Stimulated activated CD8-positive, alpha-beta memory T cell treated with anti-CD3 and anti-CD28 coated beads, Interleukin-15, amount 100 ng/mL, for 4 hours (primary cell): ENCODE data around the gene SAMD9.
"Not testable (repeated sequence)": the region's sequence is repeated elsewhere in the genome, so short reads cannot be mapped to it uniquely, and the experiment has no call there.

Experiments used
- DNase-seq, 2 donors: peaks; one replicate each; pipeline ENCODE4 v3.0.0-alpha.2; 2020; ENCODE audit warnings: low read depth in 2 of 2

The SAMD9 gene

DNA sequence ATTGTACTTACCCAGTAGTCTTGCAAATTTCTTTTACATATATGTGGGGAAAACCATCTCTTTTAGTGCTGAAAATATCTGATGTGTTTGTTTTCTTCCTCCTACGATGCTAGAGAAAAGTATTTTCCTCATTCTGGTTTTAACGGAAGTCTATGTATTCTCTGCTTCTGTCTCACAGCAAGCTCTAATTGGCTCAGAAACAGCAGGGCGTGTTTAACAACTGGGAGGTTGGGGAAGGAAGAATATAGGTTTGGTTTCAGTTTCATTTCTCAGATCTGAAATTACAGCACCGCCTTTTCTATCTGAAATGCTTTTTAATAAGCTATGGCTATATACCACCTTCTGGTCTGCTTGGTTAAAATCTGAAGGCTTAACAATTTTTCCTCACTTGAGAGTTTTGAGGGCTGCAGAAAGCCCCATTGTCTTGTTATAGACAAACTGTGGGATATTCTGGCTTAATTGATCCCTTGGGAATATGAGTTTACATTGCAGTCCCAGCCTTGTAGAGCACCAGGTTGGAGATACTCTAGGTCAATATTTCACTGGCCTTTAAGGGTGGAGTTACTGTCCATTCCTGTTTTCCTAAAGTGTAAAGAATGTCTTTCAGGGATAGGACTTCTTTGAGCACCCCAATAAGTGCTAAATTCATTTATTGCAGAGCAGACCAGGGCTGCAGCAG, at the start of gene SAMD9:
SAMD9 (minus strand) TSS at position 128 of the 679 bp plus-strand sequence. CDS start 11,882 bp downstream, outside the sequence.
- DNase-seq, result peak; percentile 7 to 50

DNA sequence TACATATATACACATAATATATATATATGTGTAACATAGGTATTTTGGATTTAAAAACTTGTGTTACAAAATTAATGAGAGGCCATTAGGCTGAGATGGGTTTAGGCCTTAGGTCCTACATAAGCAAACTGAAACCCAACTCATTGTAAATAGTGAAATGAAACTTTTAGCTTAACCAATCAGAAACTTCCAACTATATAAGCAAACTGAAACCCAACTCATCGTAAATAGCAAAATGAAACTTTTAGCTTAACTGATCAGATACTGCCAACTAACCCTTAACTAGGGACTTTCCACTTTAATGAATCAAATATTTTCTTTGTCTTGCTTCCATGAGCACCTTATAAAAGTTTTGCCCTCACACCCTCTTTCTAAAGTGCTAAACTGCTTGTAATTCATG, 47.7 kb upstream of the SAMD9 start:
- no peak for DNase-seq

DNA sequence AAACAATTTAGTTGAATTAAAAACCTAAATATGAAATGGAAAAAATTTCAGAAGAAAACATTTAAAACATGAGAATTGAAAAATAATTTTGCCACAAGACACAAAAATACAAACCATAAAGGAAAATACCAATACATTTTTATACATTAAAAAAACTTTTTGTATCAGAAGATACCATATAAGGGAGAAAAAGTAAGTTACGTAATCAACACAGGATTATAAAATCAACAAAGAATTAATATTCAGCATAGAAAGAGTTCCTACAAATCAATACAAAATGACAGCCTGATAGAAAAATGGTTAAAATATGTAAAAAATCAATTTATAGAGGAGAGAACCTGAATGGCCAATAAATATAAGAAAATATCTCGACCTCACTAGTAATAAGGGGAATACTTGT, 47.0 kb upstream of the SAMD9 start:
- DNase-seq, result no peak

DNA sequence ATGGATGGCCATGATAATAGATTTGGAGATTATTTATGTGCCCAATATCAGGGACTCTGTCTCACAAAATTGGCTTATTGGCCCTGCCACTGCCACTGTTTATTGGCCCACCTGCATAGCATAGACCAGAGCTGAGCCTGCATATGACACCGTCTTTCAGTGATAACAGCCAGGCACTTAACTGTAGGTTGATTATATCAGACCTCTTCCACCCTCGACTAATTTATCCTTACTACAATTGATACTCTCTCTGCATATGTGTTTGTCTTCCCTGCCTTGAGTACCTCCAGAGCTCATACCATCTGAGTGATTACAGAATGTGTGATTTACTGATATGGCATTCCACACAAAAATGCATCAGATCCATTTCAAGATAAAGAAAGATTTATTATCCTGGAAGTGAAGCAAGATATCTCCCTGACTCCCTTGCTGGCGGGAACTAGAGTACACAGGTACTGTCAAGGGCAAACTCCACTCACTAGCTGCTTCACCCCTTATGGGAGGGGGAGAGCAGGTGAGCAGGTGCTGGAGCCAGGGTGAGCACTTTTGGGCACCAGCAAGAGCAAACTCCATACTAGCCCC, 43.5 kb upstream of the SAMD9 start:
- no peak for DNase-seq

DNA sequence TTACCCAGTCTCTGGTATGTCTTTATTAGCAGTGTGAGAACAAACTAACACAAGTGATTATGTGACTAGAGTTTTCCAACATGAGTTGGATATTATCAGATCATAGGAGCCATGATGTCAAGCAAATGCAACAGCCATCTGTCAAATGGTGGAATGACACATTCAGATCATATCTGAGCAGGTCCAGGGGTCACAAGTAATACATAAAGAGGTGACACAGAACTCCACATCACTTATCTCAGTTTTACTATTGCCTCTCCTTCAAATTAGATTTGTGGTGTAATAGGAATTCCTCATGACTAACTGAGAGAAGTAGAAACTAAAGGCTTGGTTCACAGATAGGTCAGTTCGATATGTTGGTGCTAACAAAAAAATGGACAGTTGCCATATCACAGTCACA, 42.6 kb upstream of the SAMD9 start:
- no peak for DNase-seq

DNA sequence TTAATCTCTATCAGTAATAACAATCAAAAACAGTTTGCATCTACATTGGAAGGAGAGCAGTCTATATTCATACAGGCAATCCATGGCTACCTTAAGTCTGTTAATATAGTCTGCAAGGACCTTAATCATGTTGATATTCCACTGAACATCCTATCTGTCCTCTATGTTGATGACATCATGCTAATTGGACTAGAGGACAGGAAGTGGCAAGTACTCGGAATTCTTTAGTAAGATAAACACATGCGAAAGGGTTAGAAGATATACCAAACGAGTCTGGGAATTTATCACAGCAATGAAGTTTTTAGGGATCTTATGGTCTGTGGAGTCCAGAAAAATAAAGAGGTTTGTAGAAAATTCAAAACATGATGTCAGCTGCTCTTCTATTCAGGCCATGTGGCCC, 41.7 kb upstream of the SAMD9 start:
- no peak for DNase-seq

DNA sequence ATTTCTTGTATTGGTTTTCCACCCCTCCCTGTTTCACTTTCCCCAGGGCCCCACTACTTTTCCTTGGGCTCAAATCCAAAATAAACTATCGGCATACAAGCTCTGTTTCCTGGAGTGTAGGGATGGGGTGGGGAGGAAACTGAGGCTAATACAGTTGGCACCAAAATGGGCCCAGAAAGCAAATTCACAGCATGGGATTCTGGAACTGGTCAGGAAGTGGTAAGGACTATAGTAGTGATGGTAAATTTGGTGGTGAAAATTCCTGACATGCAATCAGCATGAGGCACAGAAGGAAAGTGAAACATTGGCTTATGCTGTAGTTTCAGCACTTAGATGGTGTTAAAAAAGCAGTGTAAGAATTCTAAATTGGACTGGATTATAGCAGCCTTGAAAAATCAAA, 39.1 kb upstream of the SAMD9 start:
- DNase-seq, result no peak

DNA sequence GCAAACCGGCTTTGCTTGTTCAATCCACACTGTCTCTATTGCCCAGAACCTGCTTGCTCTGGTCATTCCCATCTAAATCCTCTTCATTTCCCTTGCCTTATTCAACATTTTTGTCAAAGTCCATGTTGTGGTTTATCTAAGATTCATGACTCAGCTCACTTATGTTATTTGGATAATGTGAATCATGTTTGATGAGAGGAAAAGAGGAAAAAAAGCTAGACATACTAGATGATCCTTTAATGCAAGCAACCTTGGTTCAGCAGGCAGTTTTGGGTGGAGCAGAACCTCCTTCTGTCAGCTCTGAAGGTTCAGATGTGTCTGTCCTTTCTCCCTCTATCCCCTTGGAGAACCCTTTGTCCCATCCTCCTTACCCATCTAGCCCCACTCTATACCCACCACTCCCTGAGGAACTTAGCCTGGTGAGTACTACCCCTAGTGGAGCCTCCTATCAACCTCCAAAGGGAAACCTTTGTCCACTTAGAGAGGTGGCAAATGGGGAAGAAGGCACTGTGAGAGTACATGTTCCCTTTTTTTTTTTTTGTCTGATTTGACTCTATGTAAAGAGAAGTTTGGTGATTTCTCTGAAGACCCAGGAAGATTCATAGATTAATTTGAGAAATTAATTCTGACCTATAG, 32.5 kb upstream of the SAMD9 start:
- no peak for DNase-seq

DNA sequence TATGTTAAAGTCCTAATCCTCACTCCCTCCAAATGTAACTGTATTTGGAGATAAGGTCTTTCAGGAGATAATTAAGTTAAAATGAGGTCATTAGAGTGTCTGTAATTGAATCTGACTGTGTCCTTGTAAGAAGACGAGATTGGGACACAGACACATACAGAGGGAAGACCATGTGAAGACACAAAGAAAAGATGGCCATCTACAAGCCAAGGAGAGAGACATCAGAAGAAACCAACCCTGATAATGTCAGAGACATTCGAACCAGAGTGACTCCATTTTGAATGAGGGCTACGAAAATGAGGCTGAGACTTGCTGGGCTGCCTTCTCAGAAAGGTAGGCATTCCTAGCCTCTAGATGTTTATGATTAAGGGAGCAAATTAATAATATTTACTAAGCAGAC, 30.9 kb upstream of the SAMD9 start:
- no peak for DNase-seq

DNA sequence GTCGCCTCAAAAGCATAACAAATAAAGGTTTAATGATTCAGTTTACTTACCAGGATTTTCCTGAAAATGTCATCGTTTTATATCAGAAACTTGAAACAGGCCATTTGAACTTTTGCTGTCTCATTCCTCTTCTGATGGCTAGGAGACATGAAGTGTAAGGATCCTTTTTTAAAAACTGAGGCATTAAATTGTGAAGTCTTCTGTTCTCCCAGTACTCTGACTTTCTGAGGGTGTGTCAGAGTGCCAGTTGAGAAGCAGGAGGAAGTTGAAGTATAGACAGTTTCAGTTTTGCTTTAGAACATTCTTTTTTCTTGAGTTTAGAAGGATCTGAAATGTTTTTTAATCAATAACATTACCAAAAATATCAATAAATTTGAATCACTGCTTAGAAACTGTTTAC, 30.4 kb upstream of the SAMD9 start, which contains the start of gene SAMD9L:
SAMD9L (minus strand) TSS at position 242 of the 400 bp plus-strand sequence. CDS start 12,414 bp downstream, outside the sequence.
- no peak for DNase-seq

DNA sequence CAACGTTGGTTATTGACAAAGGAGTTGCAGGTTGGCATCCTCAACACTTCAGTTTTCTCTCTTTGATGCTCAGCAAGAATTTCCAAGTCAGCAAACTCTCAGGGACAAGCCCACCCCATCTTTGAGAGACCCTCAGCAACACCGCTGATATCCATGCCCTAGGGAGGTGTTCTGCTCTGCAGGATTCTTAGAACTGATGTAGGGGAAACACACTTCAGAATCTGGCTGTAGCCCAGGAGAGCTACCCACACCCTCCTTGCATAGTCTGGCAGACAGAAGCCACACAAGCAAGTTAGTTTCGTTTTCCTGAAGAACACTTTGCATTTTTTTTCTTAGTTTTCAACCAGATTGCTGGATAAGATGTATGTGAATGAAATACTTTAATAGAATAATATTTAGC, 29.6 kb upstream of the SAMD9 start:
- DNase-seq, result peak in 1 of 2 donors; percentile 11

DNA sequence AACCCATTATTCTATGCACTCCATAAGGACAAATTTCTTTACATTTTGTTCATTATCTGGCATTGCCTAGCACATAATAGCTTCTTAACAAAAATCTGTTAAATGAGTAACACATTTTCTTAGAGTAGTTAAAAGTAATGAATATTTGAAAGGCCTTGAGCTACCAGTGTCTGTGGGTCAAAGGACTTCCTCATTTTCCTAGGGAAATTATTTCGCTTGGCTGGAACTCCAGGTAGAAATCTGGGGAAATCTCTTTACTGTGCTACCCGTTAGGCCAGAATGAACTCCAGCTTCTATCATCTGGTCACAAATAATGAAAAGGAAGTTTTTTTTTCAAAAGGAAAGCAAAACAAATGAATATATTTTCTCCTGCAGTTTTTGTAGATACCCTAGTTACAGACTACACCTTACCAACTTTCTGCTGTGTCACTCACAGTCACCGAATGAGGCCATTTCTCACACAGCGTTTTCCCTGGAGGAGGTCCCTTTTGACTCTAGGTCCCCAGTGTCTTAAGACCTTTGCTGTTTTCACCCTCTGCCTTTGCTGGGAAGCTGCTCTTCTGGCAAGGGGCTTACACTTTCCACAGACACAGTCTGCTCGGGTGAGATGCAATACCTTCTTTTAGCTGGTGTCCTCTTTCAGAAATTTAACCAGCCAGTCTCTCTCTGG, 28.8 kb upstream of the SAMD9 start:
- DNase-seq, result no peak

DNA sequence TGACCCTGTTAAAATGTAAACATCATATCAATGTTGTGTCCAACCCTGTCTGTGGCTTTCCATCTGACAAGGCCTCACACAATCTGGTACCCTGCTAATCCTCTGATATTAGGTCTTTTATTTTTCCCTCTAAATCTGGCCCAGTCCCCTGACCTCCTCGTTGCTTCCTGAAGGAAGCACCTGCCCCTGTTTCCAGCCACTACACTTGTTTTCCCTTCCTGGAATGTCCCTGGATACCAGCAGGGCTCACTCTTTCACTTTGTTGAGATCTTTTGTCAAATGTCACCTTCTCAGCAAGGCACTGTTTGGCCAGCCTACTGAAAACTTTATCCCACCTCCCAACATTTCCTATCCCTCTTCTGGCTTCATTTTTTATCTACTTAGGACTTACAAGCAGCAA, 28.3 kb upstream of the SAMD9 start:
- DNase-seq, result no peak

DNA sequence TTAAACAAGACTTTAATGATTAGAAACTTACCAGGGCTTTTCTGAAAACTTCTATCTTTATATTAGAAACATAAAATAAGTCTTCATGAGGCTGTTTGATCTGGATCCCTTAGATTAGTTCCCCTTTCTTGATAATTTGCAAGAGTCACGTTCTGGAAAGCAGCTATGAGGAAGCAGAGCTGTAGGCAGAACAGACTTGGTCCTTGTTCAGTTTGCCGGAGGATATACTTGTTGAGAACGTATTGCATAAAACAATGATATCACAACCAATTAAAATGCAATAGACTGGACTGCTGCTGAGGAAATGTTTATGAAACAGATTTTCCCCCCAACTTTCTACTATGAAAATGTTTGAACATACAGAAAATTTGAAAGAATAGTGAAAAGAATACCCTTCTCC, 27.6 kb upstream of the SAMD9 start:
- DNase-seq, result no peak

DNA sequence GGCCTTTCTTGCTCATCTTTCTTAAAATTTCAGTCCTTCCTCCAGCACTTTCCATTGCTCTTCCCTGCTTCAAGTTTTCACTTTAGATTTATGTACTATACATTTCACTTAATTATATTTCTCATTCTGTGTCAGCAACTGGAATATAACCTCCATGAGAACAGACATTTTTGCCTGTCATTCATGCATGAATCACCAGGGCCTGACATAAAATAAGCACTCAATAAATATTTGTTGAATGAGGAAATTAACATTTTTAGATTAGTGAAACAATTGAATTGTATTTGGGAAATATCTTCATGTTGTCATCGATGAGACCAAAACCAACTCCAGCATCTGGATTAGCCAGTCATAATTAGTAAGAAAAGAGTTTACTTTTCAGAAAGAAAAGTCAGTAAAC, 24.3 kb upstream of the SAMD9 start:
- no peak for DNase-seq

DNA sequence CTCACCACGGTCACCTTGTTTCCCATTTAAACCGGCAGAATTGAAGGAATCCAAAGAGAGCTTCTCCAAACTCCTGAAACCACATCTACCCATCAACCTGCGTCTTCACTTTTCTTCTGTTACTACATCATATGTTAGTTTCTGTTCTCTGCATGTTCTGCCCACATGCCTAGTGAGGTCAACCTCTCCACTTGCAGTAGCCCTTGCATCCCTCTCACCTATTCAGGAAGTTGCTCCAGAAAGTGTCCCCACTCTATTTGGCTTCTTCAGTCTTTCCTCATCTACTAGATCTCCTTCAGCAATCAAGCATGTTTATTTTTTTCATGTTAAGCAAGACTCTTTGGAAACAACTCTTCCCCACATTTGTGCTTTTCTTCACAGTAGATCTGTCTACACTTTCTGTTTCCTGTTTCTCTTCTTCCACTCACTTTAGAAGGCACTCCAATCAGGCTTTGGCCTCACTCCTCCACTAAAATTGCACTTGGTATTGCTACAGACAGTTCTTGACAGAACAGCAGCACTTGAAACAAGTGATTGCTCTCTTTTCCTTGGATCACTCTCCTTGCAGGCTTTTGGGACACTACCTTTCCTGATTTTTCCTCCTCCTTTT, 22.9 kb upstream of the SAMD9 start:
- DNase-seq, result no peak

DNA sequence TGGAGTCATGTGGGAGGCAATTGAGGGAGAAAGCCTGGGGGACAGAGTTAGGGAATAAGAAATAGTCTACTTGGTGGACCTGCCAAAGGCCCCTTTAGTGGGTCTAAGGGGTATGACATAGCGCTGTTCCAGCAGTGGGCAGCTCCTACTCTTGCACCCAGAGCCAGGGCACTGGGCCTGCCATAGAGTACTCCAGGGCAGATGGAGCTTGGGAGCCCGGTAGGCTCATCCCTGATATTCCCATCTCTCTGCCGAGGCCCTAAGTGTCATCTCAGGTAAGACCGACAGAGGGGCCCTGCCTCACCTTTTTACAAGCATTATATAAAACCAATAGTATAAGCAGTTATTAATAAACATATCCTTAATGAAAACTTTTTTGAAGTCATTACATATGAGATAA, 20.8 kb upstream of the SAMD9 start:
- DNase-seq, result no peak

DNA sequence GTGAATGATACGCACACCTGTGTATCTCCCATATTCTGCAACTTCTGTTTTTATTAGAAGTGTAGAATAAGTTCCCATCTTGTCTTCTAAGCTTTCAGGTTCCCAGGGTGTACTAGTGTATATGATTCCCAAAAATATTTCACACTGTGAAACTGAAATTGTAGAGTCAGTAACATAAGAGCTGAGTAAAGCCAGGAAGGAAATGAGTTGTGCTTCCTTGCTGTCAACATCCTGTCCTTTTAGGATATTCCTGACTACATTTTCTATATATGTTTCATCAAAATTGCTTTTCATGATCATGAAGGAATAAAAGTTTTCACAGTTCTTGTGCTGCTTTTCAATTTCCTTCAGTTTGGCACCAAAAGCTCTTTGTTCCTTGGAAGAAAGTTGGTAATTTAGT, 15.2 kb upstream of the SAMD9 start:
- no peak for DNase-seq

DNA sequence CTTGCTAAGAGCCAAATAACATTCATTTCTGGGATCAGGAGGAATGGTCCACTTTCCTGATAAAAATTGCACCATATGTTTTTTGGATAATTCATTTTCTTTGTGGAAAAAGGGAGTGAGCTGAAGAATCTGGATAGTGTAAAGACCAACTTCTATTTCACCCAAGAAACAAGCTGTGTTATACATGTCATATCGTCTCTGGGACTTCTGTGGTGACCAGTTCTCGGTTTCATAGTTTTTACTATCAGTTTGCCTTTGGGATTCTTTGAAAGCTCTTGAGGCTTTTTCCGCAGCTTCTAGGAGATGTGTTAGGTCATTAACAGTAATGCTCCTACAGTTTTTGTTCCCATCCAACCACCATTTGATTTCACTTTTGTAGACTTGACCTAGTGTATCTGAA, 14.4 kb upstream of the SAMD9 start:
- DNase-seq, result no peak

DNA sequence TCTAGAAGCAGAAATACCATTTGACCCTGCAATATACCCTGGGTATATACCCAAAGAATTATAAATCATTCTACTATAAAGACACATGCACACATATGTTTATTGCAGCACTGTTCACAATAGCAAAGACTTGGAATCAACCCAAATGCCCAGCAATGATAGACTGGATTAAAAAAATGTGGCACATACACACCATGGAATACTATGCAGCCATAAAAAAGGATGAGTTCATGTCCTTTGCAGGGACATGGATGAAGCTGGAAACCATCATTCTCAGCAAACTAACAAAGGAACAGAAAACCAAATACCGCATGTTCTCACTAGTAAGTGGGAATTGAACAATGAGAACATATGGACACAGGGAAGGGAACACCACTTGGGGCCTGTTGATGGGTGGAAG, 9.2 kb upstream of the SAMD9 start:
- DNase-seq, result not testable (repeated sequence)

DNA sequence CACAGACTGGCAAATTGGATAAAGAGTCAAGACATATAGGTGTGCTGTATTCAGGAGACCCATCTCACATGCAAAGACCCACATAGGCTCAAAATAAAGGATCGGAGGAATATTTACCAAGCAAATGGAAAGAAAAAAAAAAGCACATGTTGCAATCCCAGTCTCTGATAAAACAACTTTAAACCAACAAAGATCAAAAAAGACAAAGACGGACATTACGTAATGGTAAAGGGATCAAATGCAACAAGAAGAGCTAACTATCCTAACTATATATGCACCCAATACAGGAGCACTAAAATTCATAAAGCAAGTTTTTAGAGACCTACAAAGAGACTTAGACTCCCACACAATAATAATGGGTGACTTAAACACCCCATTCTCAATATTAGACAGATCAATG, 5.8 kb upstream of the SAMD9 start:
- DNase-seq, result not testable (repeated sequence)
